Astrocyte (in vitro differentiated cells and primary cell): ENCODE data around the gene PCGF5. TPM values are rescaled to one million over a fixed set of nuclear protein-coding genes. Genes with fewer than 3 reads are reported as not detected.

Experiments used
- DNase-seq: peaks from one replicate; pipeline ENCODE4 v3.0.0-alpha.2; 2010; ENCODE audit warnings: low read depth
- FAIRE-seq: peaks from 2 replicates; lab custom pipeline; 2011; peaks lifted over from hg19 to GRCh38; lab: Jason Lieb, UNC
- H2AFZ ChIP-seq: 2 replicates; pipeline ENCODE4 v1.6.0; 2012; ENCODE audit warnings: low read depth, low read length, inconsistent platforms
- H3K27ac ChIP-seq: 2 replicates; pipeline ENCODE4 v1.5.1; 2011; ENCODE audit warnings: low read depth, low read length, inconsistent platforms
- H3K27me3 ChIP-seq: 2 replicates; pipeline ENCODE4 v1.6.0; 2011; ENCODE audit warnings: low read length, inconsistent platforms; ENCODE audit not compliant: insufficient read depth
- H3K36me3 ChIP-seq: 2 replicates; pipeline ENCODE4 v1.5.1; 2011; ENCODE audit warnings: low read length, inconsistent platforms; ENCODE audit not compliant: insufficient read depth
- H3K4me1 ChIP-seq: 2 replicates; pipeline ENCODE4 v1.5.1; 2011; ENCODE audit warnings: low read length, inconsistent platforms; ENCODE audit not compliant: insufficient read depth
- H3K4me2 ChIP-seq: 2 replicates; pipeline ENCODE4 v1.6.0; 2012; ENCODE audit warnings: low read length, inconsistent platforms
- H3K4me3 ChIP-seq: 2 replicates; pipeline ENCODE4 v1.5.1; 2011; ENCODE audit warnings: low read depth, mild to moderate bottlenecking, low read length, inconsistent platforms; ENCODE audit not compliant: insufficient read depth
- H3K79me2 ChIP-seq: 2 replicates; pipeline ENCODE4 v1.6.0; 2012; ENCODE audit warnings: mild to moderate bottlenecking, low read length, inconsistent platforms; ENCODE audit not compliant: insufficient read depth
- H3K9ac ChIP-seq: 2 replicates; pipeline ENCODE4 v1.6.0; 2012; ENCODE audit warnings: mild to moderate bottlenecking, low read length, inconsistent platforms
- H3K9me3 ChIP-seq: 2 replicates; pipeline ENCODE4 v1.5.1; 2012; ENCODE audit warnings: low read depth, mild to moderate bottlenecking, low read length, inconsistent platforms; ENCODE audit not compliant: insufficient read depth
- H4K20me1 ChIP-seq: 2 replicates; pipeline ENCODE4 v1.6.0; 2012; ENCODE audit warnings: low read length, inconsistent platforms; ENCODE audit not compliant: insufficient read depth
- H3K27ac Mint-ChIP-seq: one replicate; pipeline ENCODE4 v1.8.0; 2021; ENCODE audit warnings: mild to moderate bottlenecking, mixed read lengths; ENCODE audit not compliant: unreplicated experiment
- H3K27me3 Mint-ChIP-seq: one replicate; pipeline ENCODE4 v1.8.0; 2021; ENCODE audit warnings: low read depth, mixed read lengths; ENCODE audit not compliant: unreplicated experiment
- H3K36me3 Mint-ChIP-seq: one replicate; pipeline ENCODE4 v1.8.0; 2021; ENCODE audit warnings: low read depth, mixed read lengths; ENCODE audit not compliant: unreplicated experiment
- H3K4me1 Mint-ChIP-seq: one replicate; pipeline ENCODE4 v1.8.0; 2021; ENCODE audit warnings: low read depth, mixed read lengths; ENCODE audit not compliant: unreplicated experiment
- H3K4me3 Mint-ChIP-seq: one replicate; pipeline ENCODE4 v1.8.0; 2021; ENCODE audit warnings: mild to moderate bottlenecking, moderate library complexity, mixed read lengths; ENCODE audit not compliant: unreplicated experiment
- H3K9me3 Mint-ChIP-seq: one replicate; pipeline ENCODE4 v1.8.0; 2021; ENCODE audit warnings: mild to moderate bottlenecking, mixed read lengths; ENCODE audit not compliant: unreplicated experiment
- CTCF ChIP-seq: IDR thresholded peaks from 2 replicates; pipeline ENCODE4 v1.5.1; 2011; ENCODE audit warnings: low read depth, mild to moderate bottlenecking, inconsistent platforms, low read length, moderate library complexity; ENCODE audit not compliant: insufficient read depth
- EZH2 ChIP-seq: IDR thresholded peaks from 2 replicates; pipeline ENCODE4 v1.6.1; 2012; ENCODE audit warnings: mild to moderate bottlenecking, low read length, inconsistent platforms; ENCODE audit not compliant: insufficient read depth
- total RNA-seq: library from RNA; stranded (reverse); gene quantifications from 2 replicates; pipeline ENCODE4 v1.2.1, GENCODE V29; 2021

The PCGF5 gene
- total RNA-seq, 1 donor from 2014 or later, result 31.5 TPM

- no peaks in the 10 kb centered on the region for H3K27me3 ChIP-seq
- no peak overlapping the region for H3K9ac ChIP-seq
- Mint-ChIP-seq H3K27ac (no peak overlapping the region), H3K4me3 (no peak overlapping the region), H3K36me3 (peaks cover 2% of the 10 kb centered on the region), H3K27me3 (no peaks in the 10 kb centered on the region), H3K4me1 (peaks cover 5% of the 10 kb centered on the region), H3K9me3 (no peaks in the 10 kb centered on the region)
- no peaks in the 10 kb centered on the region for H3K9me3 ChIP-seq
- FAIRE-seq, result no peak
- no peak for TF ChIP-seq EZH2
- no peak for TF ChIP-seq CTCF
- no peaks in the 10 kb centered on the region for H3K79me2 ChIP-seq
- H3K27ac ChIP-seq, result no peak overlapping the region
- no peak overlapping the region for H2AFZ ChIP-seq
- no peak for DNase-seq
- no peaks in the 10 kb centered on the region for H3K4me1 ChIP-seq
- no peaks in the 10 kb centered on the region for H3K36me3 ChIP-seq
- peaks cover under 1% of the 10 kb centered on the region for H4K20me1 ChIP-seq
- no peak overlapping the region for H3K4me2 ChIP-seq
- H3K4me3 ChIP-seq, result no peak overlapping the region
Observed at GRCh38 chr10:91227576-91227975, 7.1 kb downstream of the PCGF5 start.

- no peak overlapping the region for H3K4me3 Mint-ChIP-seq
- Histone ChIP-seq H3K9ac (no peak overlapping the region), H3K27me3 (no peaks in the 10 kb centered on the region), H3K36me3 (no peaks in the 10 kb centered on the region), H3K9me3 (no peaks in the 10 kb centered on the region), H2AFZ (no peak overlapping the region), H3K4me3 (no peak overlapping the region), H3K4me1 (no peaks in the 10 kb centered on the region), H4K20me1 (peaks cover 5% of the 10 kb centered on the region), H3K27ac (no peak overlapping the region), H3K4me2 (no peak overlapping the region), H3K79me2 (no peaks in the 10 kb centered on the region)
- no peaks in the 10 kb centered on the region for H3K4me1 Mint-ChIP-seq
- no peak overlapping the region for H3K27ac Mint-ChIP-seq
- DNase-seq, result no peak
- no peaks in the 10 kb centered on the region for H3K9me3 Mint-ChIP-seq
- peaks cover 2% of the 10 kb centered on the region for H3K36me3 Mint-ChIP-seq
- no peak for TF ChIP-seq EZH2
- TF ChIP-seq CTCF, result no peak
- no peak for FAIRE-seq
- H3K27me3 Mint-ChIP-seq, result no peaks in the 10 kb centered on the region
Observed at GRCh38 chr10:91229683-91230082, 9.2 kb downstream of the PCGF5 start.

- no peaks in the 10 kb centered on the region for H3K79me2 ChIP-seq
- H3K4me2 ChIP-seq, result no peak overlapping the region
- FAIRE-seq (no peak), DNase-seq (no peak)
- Mint-ChIP-seq H3K36me3 (peaks cover 2% of the 10 kb centered on the region), H3K4me3 (no peak overlapping the region), H3K4me1 (no peaks in the 10 kb centered on the region), H3K27ac (no peak overlapping the region), H3K9me3 (no peaks in the 10 kb centered on the region), H3K27me3 (no peaks in the 10 kb centered on the region)
- H3K9ac ChIP-seq, result no peak overlapping the region
- H3K36me3 ChIP-seq, result no peaks in the 10 kb centered on the region
- H3K4me1 ChIP-seq, result no peaks in the 10 kb centered on the region
- no peak overlapping the region for H2AFZ ChIP-seq
- H3K4me3 ChIP-seq, result no peak overlapping the region
- TF ChIP-seq CTCF, result no peak
- no peak for TF ChIP-seq EZH2
- H3K9me3 ChIP-seq, result no peaks in the 10 kb centered on the region
- no peak overlapping the region for H3K27ac ChIP-seq
- no peaks in the 10 kb centered on the region for H4K20me1 ChIP-seq
- H3K27me3 ChIP-seq, result no peaks in the 10 kb centered on the region
Observed at GRCh38 chr10:91238191-91238590, 17.7 kb downstream of the PCGF5 start.
